ENCODE results near the gene SNTB2.
A peak's percentile ranks its signal among the peaks of the same experiment; 100 is the strongest.

The SNTB2 gene

GRCh38 chr16:69319381-69319780 lies 132.4 kb downstream of the SNTB2 start:
- no peak for DNase-seq (ENCODE audit: low spot score)

- no peak for DNase-seq (ENCODE audit: low spot score)
These were observed 133.1 kb downstream of the SNTB2 start for GRCh38 chr16:69319826-69320739.

- no peak for DNase-seq (ENCODE audit: low spot score)
These were observed 133.7 kb downstream of the SNTB2 start for GRCh38 chr16:69320740-69321073.

- no peak for DNase-seq (ENCODE audit: low spot score)
These were observed 134.1 kb downstream of the SNTB2 start for GRCh38 chr16:69321080-69321479.

GRCh38 chr16:69322343-69322742 lies 135.4 kb downstream of the SNTB2 start:
- no peak for DNase-seq (ENCODE audit: low spot score)

- no peak for DNase-seq (ENCODE audit: low spot score)
These were observed 136.5 kb downstream of the SNTB2 start for GRCh38 chr16:69323415-69323814.

- no peak for DNase-seq (ENCODE audit: low spot score)
These were observed 137.1 kb downstream of the SNTB2 start for GRCh38 chr16:69324013-69324531.

GRCh38 chr16:69324585-69325253 lies 137.8 kb downstream of the SNTB2 start:
- no peak for DNase-seq (ENCODE audit: low spot score)

GRCh38 chr16:69325784-69326171 lies 138.8 kb downstream of the SNTB2 start:
- no peak for DNase-seq (ENCODE audit: low spot score)

GRCh38 chr16:69326172-69326873 lies 139.4 kb downstream of the SNTB2 start:
- no peak for DNase-seq (ENCODE audit: low spot score)

- DNase-seq (ENCODE audit: low spot score), result no peak
These were observed 140.8 kb downstream of the SNTB2 start for GRCh38 chr16:69327585-69328310.

- DNase-seq (ENCODE audit: low spot score), result no peak
These were observed 141.9 kb downstream of the SNTB2 start for GRCh38 chr16:69328854-69329316.

GRCh38 chr16:69329369-69330285 lies 142.7 kb downstream of the SNTB2 start:
- peak; percentile 43 for DNase-seq (ENCODE audit: low spot score)

- peak; percentile 82 for DNase-seq (ENCODE audit: low spot score)
These were observed 143.5 kb downstream of the SNTB2 start, which contains the start of gene PDF for GRCh38 chr16:69330286-69331109. TSS of gene PDF (minus strand) at chr16:69330588. CDS start at chr16:69330570, 18 bp downstream.

- DNase-seq (ENCODE audit: low spot score), result no peak
These were observed 147.7 kb downstream of the SNTB2 start for GRCh38 chr16:69334696-69335095.

GRCh38 chr16:69338557-69339288 lies 151.8 kb downstream of the SNTB2 start:
- no peak for DNase-seq (ENCODE audit: low spot score)

GRCh38 chr16:69339289-69340094 lies 152.5 kb downstream of the SNTB2 start, which contains the start of the genes COG8 and NIP7:
TSS of gene COG8 (minus strand) at chr16:69339564. CDS start at chr16:69339552, 12 bp downstream.
TSS of gene NIP7 (plus strand) at chr16:69339772. CDS start at chr16:69339830, 58 bp downstream.
- peak; percentile 96 for DNase-seq (ENCODE audit: low spot score)

All from CD4-positive, alpha-beta T cell treated with Interleukin-2 at 100 ng/mL for 4 hours (primary cell).